NCI-H2227 treated with DMSO at 0.1 percent for 48 hours (cell line): ENCODE results near the gene IL2RG.

ENCODE experiments used
- DNase-seq: peaks from one replicate; lab custom pipeline; 2025; lab: John Stamatoyannopoulos, UW

IL2RG gene

DNA sequence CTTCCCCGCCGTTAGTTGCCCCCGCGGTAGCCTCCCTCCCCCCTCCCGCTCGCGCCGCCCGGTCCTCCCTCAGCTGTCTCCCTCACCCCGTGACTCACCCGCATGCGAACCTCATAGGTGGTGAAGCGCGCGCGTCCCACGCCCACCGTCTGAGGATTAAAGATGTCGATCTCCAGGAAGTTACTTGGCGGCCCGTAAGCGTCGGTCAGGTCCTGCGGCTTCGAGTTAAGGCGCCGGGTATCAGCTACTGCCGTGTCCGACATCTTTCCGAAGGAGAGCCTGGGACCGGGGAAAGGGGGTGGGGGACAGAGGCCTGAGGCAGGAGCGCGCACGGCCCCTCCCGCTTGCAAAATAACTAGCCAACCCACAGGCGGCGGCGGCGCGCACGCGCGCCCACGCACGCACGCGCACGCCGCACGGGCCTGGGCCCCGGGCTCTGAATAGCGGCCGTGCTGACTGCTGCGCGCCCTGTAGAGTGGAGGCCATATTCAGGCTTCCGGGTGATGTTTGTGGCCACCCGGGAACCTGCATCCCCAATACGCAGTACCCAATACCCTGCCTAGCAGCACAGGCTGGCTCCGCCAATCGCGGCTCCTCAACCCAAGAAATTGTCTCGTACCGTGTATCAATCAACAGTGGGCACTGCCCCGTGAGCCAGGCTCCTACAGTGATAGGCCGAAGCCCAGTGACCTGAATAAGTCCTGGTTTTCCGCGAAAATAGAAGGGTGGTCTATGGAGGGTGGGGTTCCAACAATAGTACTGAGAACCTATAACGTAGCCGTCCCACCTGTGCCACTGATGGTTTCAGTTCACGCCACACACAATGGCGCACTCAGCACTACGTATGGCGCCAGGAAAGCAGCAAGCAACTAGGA lies 43.1 kb downstream of the IL2RG start, which contains the start of gene SNX12:
Gene SNX12, minus strand, starts transcription at position 291 of the 875 bp plus-strand sequence. Its CDS starts 28 bp downstream, at position 263.
- DNase-seq, result peak; percentile 98

DNA sequence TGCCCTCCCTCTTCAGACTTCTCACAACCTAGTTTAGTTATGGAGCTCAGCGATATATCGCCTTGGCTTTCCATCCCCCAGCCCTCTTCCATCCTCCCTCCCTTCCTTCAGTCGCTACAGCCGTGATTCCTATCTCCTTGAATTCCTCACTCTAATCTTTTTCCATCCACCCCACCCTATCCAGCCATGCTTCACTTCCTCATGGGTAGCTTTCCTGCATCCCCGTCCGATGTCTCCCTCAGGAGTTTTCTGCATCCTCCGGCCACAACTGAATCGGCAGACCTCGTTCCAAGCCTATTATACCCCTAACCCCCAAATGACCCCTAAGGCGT lies 43.7 kb downstream of the IL2RG start:
- peak; percentile 48 for DNase-seq

DNA sequence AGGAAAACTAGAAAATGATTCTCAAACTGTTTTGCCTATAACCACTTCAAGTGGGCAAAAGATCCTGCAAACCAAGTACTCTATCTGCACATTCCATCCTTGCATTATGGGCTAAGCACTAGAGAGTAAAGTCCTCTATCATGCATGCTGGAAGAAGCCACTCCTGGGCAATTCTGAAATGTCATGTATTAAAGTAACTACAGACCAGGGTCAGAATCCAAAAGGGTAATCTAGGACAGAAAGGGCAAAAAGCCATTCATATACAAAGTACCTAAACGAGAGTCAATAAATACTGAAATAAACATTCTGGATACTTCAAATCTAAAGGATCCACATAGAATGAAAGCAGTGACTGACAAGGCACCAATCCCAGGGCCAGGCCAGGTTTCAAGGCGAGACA lies 44.3 kb downstream of the IL2RG start:
- DNase-seq, result no peak

DNA sequence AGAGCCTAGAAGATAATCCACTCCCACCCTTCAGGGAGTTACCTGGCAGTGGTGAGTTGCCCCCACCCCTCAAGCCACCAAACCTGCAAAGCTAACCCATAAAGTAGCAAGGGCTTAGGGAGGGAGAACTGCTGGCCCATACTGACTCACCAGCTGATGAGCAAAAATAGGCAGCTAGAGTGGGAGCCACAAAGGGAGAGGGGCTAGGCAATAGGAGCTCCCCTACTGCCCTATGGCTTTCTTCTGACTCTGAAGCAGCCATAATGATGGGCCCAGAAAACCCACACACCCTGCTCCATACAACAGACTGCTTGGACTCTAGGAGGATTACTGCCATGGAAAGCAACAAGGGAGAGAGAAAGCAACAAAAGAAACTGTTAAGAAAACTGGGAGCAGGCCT lies 51.2 kb downstream of the IL2RG start:
- no peak for DNase-seq

DNA sequence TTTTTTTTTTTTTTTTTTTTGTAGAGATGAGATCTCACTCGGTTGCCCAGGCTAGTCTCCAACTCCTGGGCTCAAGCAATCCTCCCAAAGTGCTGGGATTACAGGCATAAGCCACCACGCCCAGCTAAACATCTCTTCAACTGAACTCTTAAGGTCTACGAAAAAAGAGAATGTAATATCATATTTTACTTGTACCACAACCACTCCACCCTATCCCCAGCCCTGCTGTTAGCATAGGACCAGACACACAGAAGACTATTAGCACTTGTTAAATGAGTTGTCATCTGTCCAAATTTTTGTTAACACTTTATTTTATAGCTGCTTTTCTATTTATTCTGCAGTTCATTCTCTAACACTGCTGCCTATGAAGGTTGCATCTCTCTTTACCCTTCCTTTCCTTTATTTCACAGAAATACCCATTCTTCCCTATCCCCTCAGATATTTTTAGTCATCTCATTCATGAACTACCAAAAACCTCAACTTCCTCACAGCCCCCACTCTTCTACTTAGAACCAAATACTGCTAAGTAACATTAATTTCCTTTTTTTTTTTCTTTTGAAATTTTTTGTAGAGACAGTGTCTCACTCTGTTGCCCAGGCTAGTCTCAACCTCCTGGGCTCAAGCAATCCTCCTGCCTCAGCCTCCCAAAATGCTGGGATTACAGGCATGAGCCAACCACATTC lies 53.4 kb downstream of the IL2RG start:
- DNase-seq, result no peak
